IMR-90 (cell line): Measurements from ENCODE around the gene PRM2. TPM values are rescaled to one million over a fixed set of nuclear protein-coding genes. Genes with fewer than 3 reads are reported as not detected.

Experiments used
- ATAC-seq: fragments of 200-7000 bp; cut with Tn5 transposase; 2 replicates; pipeline ENCODE4 v1.9.1; 2020; ENCODE audit warnings: low read depth, mild to moderate bottlenecking, moderate library complexity
- BruUV-seq: library from RNA; stranded (reverse); fragments of 400-500 nt; replicated peaks from 2 replicates; lab custom pipeline; 2021; lab: Mats Ljungman, UMichigan
- CTCF ChIA-PET: fragments of 300-600 bp; formaldehyde crosslinking; extraction: SDS; loops from one replicate; lab custom pipeline; 2021; ENCODE audit warnings: antibody characterized with exemption; lab: Yijun Ruan, JAX
- POLR2A ChIA-PET: fragments of 300-600 bp; sonication (Branson Sonifier 250); formaldehyde crosslinking; loops from one replicate; lab custom pipeline; 2022; ENCODE audit warnings: antibody characterized with exemption; ENCODE audit not compliant: unreplicated experiment; lab: Charles Lee
- DNase-seq: peaks from one replicate; pipeline ENCODE4 v3.0.0; 2013
- H2AFZ ChIP-seq: replicated peaks from 2 replicates; pipeline ENCODE3; 2013; ENCODE audit warnings: low read length, mild to moderate bottlenecking; ENCODE audit not compliant: poor library complexity
- H2AK5ac ChIP-seq: 2 replicates; pipeline ENCODE4 v1.6.1; 2013; ENCODE audit warnings: low read depth, low read length, inconsistent platforms
- H2AK9ac ChIP-seq: replicated peaks from 2 replicates; pipeline ENCODE3; 2013; ENCODE audit warnings: mild to moderate bottlenecking, low read depth, low read length, moderate library complexity; ENCODE audit not compliant: poor library complexity
- H2BK120ac ChIP-seq: 2 replicates; pipeline ENCODE4 v1.6.1; 2013; ENCODE audit warnings: low read depth, low read length, inconsistent platforms
- H2BK15ac ChIP-seq: 3 replicates; pipeline ENCODE4 v1.6.1; 2013; ENCODE audit warnings: low read depth, low read length, inconsistent platforms
- H2BK20ac ChIP-seq: 2 replicates; pipeline ENCODE4 v1.6.1; 2013; ENCODE audit warnings: low read depth, mild to moderate bottlenecking, inconsistent platforms, low read length, moderate library complexity
- H2BK5ac ChIP-seq: 2 replicates; pipeline ENCODE4 v1.6.1; 2013; ENCODE audit warnings: mild to moderate bottlenecking, low read depth, low read length, inconsistent platforms; ENCODE audit not compliant: poor library complexity, severe bottlenecking
- H3K14ac ChIP-seq: replicated peaks from 2 replicates; pipeline ENCODE4 v1.6.1; 2013; ENCODE audit warnings: low read depth, low read length, inconsistent platforms
- H3K18ac ChIP-seq: 2 replicates; pipeline ENCODE4 v1.6.1; 2013; ENCODE audit warnings: low read depth, low read length, control low read depth
- H3K23ac ChIP-seq: 2 replicates; pipeline ENCODE4 v1.6.1; 2013; ENCODE audit warnings: low read depth, low read length, inconsistent platforms
- H3K27ac ChIP-seq: 2 replicates; pipeline ENCODE4 v1.5.1; 2013; ENCODE audit warnings: mild to moderate bottlenecking, control low read depth, low read length; ENCODE audit not compliant: insufficient read depth
- H3K27me3 ChIP-seq: 2 replicates; pipeline ENCODE4 v1.6.1; 2013; ENCODE audit warnings: low read length; ENCODE audit not compliant: control insufficient read depth, insufficient read depth
- H3K36me3 ChIP-seq: 2 replicates; pipeline ENCODE4 v1.6.1; 2013; ENCODE audit warnings: low read length, mixed read lengths; ENCODE audit not compliant: control insufficient read depth, insufficient read depth
- H3K4ac ChIP-seq: 2 replicates; pipeline ENCODE4 v1.6.1; 2013; ENCODE audit warnings: low read depth, low read length, inconsistent platforms
- H3K4me1 ChIP-seq: 2 replicates; pipeline ENCODE4 v1.6.1; 2013; ENCODE audit warnings: low read length, mixed read lengths; ENCODE audit not compliant: control insufficient read depth, insufficient read depth
- H3K4me2 ChIP-seq: 2 replicates; pipeline ENCODE4 v1.6.1; 2013; ENCODE audit warnings: low read depth, mild to moderate bottlenecking, control low read depth, low read length, moderate library complexity
- H3K4me3 ChIP-seq: 2 replicates; pipeline ENCODE4 v1.5.1; 2013; ENCODE audit warnings: low read depth, mild to moderate bottlenecking, control low read depth, low read length, moderate library complexity; ENCODE audit not compliant: insufficient read depth
- H3K56ac ChIP-seq: 2 replicates; pipeline ENCODE4 v1.6.1; 2013; ENCODE audit warnings: low read length, inconsistent platforms; ENCODE audit not compliant: insufficient read depth; ENCODE audit errors: extremely low read depth
- H3K79me1 ChIP-seq, 2 experiments: 2 replicates each; pipeline ENCODE4 v1.6.1; 2013; ENCODE audit warnings: low read length in 2 of 2, inconsistent platforms in 1 of 2, low read depth in 1 of 2
- H3K9ac ChIP-seq: 2 replicates; pipeline ENCODE4 v1.6.1; 2013; ENCODE audit warnings: low read depth, low read length, control low read depth
- H3K9me1 ChIP-seq: 2 replicates; pipeline ENCODE4 v1.6.1; 2013; ENCODE audit warnings: low read length, inconsistent platforms; ENCODE audit not compliant: insufficient read depth
- H3K9me3 ChIP-seq: 2 replicates; pipeline ENCODE4 v1.6.1; 2013; ENCODE audit warnings: low read length; ENCODE audit not compliant: control insufficient read depth, insufficient read depth
- H4K20me1 ChIP-seq: 2 replicates; pipeline ENCODE4 v1.6.1; 2013; ENCODE audit warnings: low read length, inconsistent platforms; ENCODE audit not compliant: insufficient read depth
- H4K5ac ChIP-seq: 2 replicates; pipeline ENCODE4 v1.6.1; 2013; ENCODE audit warnings: mild to moderate bottlenecking, low read depth, low read length, control low read depth
- H4K8ac ChIP-seq, 2 experiments: 2 replicates each; pipeline ENCODE4 v1.6.1; 2013; ENCODE audit warnings: low read depth in 2 of 2, low read length in 2 of 2, control low read depth in 1 of 2, inconsistent platforms in 1 of 2
- H4K91ac ChIP-seq: 2 replicates; pipeline ENCODE4 v1.6.1; 2013; ENCODE audit warnings: low read depth, low read length, inconsistent platforms; ENCODE audit not compliant: insufficient read depth
- ELK1 ChIP-seq: fragments of 150-350 bp; IDR thresholded peaks from 2 replicates; pipeline ENCODE4 v1.6.1; 2016; ENCODE audit warnings: low read depth, mild to moderate bottlenecking, low read length, moderate library complexity, borderline replicate concordance
- MAZ ChIP-seq: IDR thresholded peaks from 2 replicates; pipeline ENCODE4 v1.6.1; 2012; ENCODE audit warnings: low read depth, mild to moderate bottlenecking, low read length, improper control_type of control experiment, moderate library complexity, borderline replicate concordance
- RAD21 ChIP-seq: IDR thresholded peaks from 2 replicates; pipeline ENCODE4 v1.6.1; 2012; ENCODE audit warnings: low read length, improper control_type of control experiment
- RCOR1 ChIP-seq: IDR thresholded peaks from 2 replicates; pipeline ENCODE4 v1.6.1; 2012; ENCODE audit warnings: mild to moderate bottlenecking, low read length, improper control_type of control experiment; ENCODE audit not compliant: insufficient replicate concordance
- WGBS, 2 experiments: methylation state at CpG; one replicate each; pipeline versions ENCODE4 v1.1.5 to v1.1.7; 2013; ENCODE audit warnings: missing lambda C conversion rate in 2 of 2; ENCODE audit not compliant: insufficient read length in 1 of 2; ENCODE audit errors: extremely low coverage in 2 of 2; 5-methylcytosine and 5-hydroxymethylcytosine counted together
- dilution Hi-C: fragments of 300-500 bp; cut with HindIII; formaldehyde crosslinking; loops from one replicate; pipeline ENCODE4 v1.14.3; 2018; ENCODE audit warnings: low sequenced_read_pairs; ENCODE audit not compliant: unreplicated experiment
- in situ Hi-C: fragments of 300-500 bp; cut with MboI; formaldehyde crosslinking; loops from 3 replicates; pipeline ENCODE4 v1.14.3; 2019; ENCODE audit warnings: low sequenced_read_pairs, inconsistent platforms, mixed read lengths
- intact Hi-C: fragments of 100-400 bp; cut with micrococcal nuclease; formaldehyde crosslinking; loops from 2 replicates; pipeline ENCODE4 v1.10.0; 2022
- polyA plus RNA-seq, 3 experiments: library from polyadenylated mRNA; depleted of rRNA; stranded (reverse); fragments of >200 nt; gene quantifications; 2 replicates each; pipeline ENCODE4 v1.2.3, GENCODE V29; 2012; ENCODE audit warnings: low replicate concordance in 1 of 3
- total RNA-seq: library from RNA; depleted of rRNA; stranded (reverse); fragments of >200 nt; gene quantifications from 2 replicates; pipeline ENCODE4 v1.2.3, GENCODE V29; 2012

The PRM2 gene
- total and polyA plus RNA-seq, 2 of the 4 experiments (the other 2 are of a cell fraction), result not detected

- peak overlapping the region; percentile 91 for H3K9ac ChIP-seq
- intact Hi-C loops, result loop anchor here (2.0 to 10.0 kb wide), 4 partner anchors 119 to 222 kb away; no protein-coding TSS in a partner anchor
Measured at GRCh38 chr16:11253995-11254912, 22.0 kb downstream of the PRM2 start.

More at GRCh38 chr16:11253995-11254912, 22.0 kb downstream of the PRM2 start:
- peaks cover 14 to 40% of the 10 kb centered on the region in 2 experiments; a peak in 3 of 4 replicates for H3K79me1 ChIP-seq
- H2AK9ac ChIP-seq, result peak overlapping the region; percentile 75
- peak overlapping the region; percentile 87 for H3K4me3 ChIP-seq
- peak overlapping the region; percentile 60 for H2BK120ac ChIP-seq
- peak overlapping the region; percentile 14; the same call in 1 of the 2 replicates for H4K5ac ChIP-seq
- H3K4ac ChIP-seq, result peak overlapping the region; percentile 71
- H2BK15ac ChIP-seq, result 0 out of 3 replicates have a peak overlapping the region, but pooled peaks have one; percentile 51
- H4K91ac ChIP-seq, result peak overlapping the region; percentile 67
- peak overlapping the region; percentile 14 for H2BK5ac ChIP-seq
- ATAC-seq (no peak), DNase-seq (peak; percentile 16)
- peak overlapping the region; percentile 84 for H2AK5ac ChIP-seq
- H3K36me3 ChIP-seq, result peaks cover 31% of the 10 kb centered on the region
- H3K27me3 ChIP-seq, result no peaks in the 10 kb centered on the region
- dilution Hi-C loops, result no loop called here
- peak overlapping the region; percentile 84 for H3K14ac ChIP-seq
- H2AFZ ChIP-seq, result peak overlapping the region; percentile 58
- 0 out of 2 replicates have a peak overlapping the region, but pooled peaks have one; percentile 0 for H3K56ac ChIP-seq
- H3K18ac ChIP-seq, result peak overlapping the region; percentile 59
- TSS peak; percentile 39 for BruUV-seq
- no peak for TF ChIP-seq RAD21
- no peak for TF ChIP-seq ELK1
- TF ChIP-seq MAZ, result no peak
- TF ChIP-seq RCOR1, result no peak
- peak overlapping the region; percentile 50 for H3K23ac ChIP-seq
- peaks cover 21% of the 10 kb centered on the region for H3K4me1 ChIP-seq
- peaks cover 9% of the 10 kb centered on the region; the same call in 1 of the 2 replicates for H3K9me1 ChIP-seq
- in situ Hi-C loops, result loop anchor here (5.0 kb wide), 2 partner anchors 152 to 287 kb away; no protein-coding TSS in a partner anchor
- peak overlapping the region; percentile 81 for H3K27ac ChIP-seq
- H4K20me1 ChIP-seq, result peaks cover 52% of the 10 kb centered on the region
- H2BK20ac ChIP-seq, result no peak overlapping the region
- ChIA-PET CTCF (interaction anchor here (1.1 to 2.6 kb wide), 10 partner anchors 77 to 303 kb away, joined by 3 to 14 read pairs (median 4); no protein-coding TSS in a partner anchor), POLR2A (interaction anchor here (0.5 to 1.4 kb wide), 3 partner anchors 164 to 282 kb away, joined by 3 to 5 read pairs (median 4); no protein-coding TSS in a partner anchor)
- WGBS, 2 experiments, result 0% methylated on average over 4 of the region's 29 CpGs; no CpG with 5 or more reads in 1 of the 2 experiments
- H3K9me3 ChIP-seq, result no peaks in the 10 kb centered on the region
- peak overlapping the region; percentile 82 for H3K4me2 ChIP-seq
- peak overlapping the region; percentile 53 to 71 for H4K8ac ChIP-seq
